ENCODE results near the gene GALT. TPM values are rescaled to one million over a fixed set of nuclear protein-coding genes. Genes with fewer than 3 reads are reported as not detected.

The GALT gene
- total and polyA plus RNA-seq, 2 of the 13 experiments (the other 11 are each of a cell fraction or from before 2014, with no cell fraction given) = 40.4 to 46.3 TPM

DNA sequence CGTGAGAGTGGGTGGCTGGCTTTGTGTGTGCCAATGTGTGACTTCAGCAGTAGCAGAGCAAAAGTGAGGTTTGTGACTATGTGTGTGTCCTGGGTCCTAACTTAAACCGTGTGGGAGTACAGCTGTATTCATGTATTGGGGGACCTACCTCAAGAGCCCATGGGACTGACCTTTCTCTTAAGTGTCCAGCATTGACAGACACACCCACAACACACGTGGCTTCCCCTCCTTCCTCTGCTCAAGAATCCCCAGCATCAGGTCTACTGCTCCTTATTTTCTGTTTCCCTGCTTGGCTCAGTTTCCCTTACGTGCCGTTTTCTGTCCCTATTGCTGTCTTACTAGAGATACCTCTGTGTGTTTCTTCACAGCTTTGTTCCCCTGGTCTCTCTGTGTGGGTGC is 6.1 kb downstream of the GALT start:
- peaks cover 54% of the 10 kb centered on the region for H3K4me1 ChIP-seq (ENCODE audit: insufficient read depth, low read length)
- no peak overlapping the region for H2AFZ ChIP-seq (ENCODE audit: low read length)
- BruUV-seq (replicated peaks) = no TSS peak
- H3K79me2 ChIP-seq (ENCODE audit: insufficient read depth, low read length) = peaks cover 11% of the 10 kb centered on the region
- ChIA-PET CTCF (ENCODE audit: low intra/inter-chr PET ratio, low total read pairs) (no interaction called here), POLR2A (interaction anchor here (1.6 to 3.1 kb wide), 3 partner anchors 9 to 15 kb away, joined by 4 to 29 read pairs (median 8); partner anchors contain the start of genes CCL27 and SIGMAR1)
- H3K36me3 ChIP-seq (replicated peaks in 1 of 2; ENCODE audit: control insufficient read depth in 1 of 2, insufficient read depth in 2 of 2, low read length in 2 of 2) = peaks cover 8 to 18% of the 10 kb centered on the region in 2 experiments
- intact Hi-C loops (cut with micrococcal nuclease; ENCODE audit: unreplicated experiment) = no loop called here
- H3K9ac ChIP-seq (ENCODE audit: insufficient read depth, low read depth, low read length) = peak overlapping the region; percentile 53
- ATAC-seq (no peak; the same call in 2 of the 3 replicates), DNase-seq (ENCODE audit: low spot score) (no peak), FAIRE-seq (no peak)
- WGBS (ENCODE audit: low lambda C conversion rate) = 14% methylated on average over 5 of the region's 5 CpGs
- peak overlapping the region; percentile 100 for H3K4me2 ChIP-seq (ENCODE audit: low read depth, low read length)
- H3K27me3 ChIP-seq (ENCODE audit: control insufficient read depth in 1 of 2, insufficient read depth in 2 of 2, low read length in 2 of 2) = no peaks in the 10 kb centered on the region; a peak in 3 of 5 replicates
- no peaks in the 10 kb centered on the region for H4K20me1 ChIP-seq (ENCODE audit: insufficient read depth, low read length)
- H3K4me3 ChIP-seq (replicated peaks in 1 of 3; ENCODE audit: insufficient read depth in 1 of 3, low read depth in 2 of 3, low read length in 3 of 3) = peak overlapping the region; percentile 45 to 67 (median 57); a peak in 5 of 6 replicates
- peak overlapping the region; percentile 21 for H3K27ac ChIP-seq (ENCODE audit: extremely low read length, insufficient read depth, low read length)
- in situ Hi-C loops (cut with HindIII; ENCODE audit: extremely low pct_ligation_motif_present, low pct_unique_long_range_greater_than_20kb) = no loop called here
- no peaks in the 10 kb centered on the region for H3K9me3 ChIP-seq (ENCODE audit: low read length)
- TF ChIP-seq, protein P1, sequence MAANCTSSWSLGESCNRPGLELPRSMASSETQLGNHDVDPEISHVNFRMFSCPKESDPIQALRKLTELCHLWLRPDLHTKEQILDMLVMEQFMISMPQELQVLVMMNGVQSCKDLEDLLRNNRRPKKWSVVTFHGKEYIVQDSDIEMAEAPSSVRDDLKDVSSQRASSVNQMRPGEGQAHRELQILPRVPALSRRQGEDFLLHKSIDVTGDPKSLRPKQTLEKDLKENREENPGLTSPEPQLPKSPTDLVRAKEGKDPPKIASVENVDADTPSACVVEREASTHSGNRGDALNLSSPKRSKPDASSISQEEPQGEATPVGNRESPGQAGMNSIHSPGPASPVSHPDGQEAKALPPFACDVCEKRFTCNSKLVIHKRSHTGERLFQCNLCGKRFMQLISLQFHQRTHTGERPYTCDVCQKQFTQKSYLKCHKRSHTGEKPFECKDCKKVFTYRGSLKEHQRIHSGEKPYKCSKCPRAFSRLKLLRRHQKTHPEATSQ (CRISPR knock-in tag; IDR thresholded peaks at IDR 0.05; ENCODE audit: borderline replicate concordance) = no peak
- TF ChIP-seq ZNF605 (CRISPR knock-in tag; IDR thresholded peaks at IDR 0.05) (0 out of 2 replicates have a peak, but pooled peaks have one; percentile 10), GABPA (IDR thresholded peaks at IDR 0.05; ENCODE audit: low read depth, low read length) (no peak), GABPA (CRISPR knock-in tag; IDR thresholded peaks at IDR 0.05; ENCODE audit: low read depth) (0 out of 2 replicates have a peak, but pooled peaks have one; percentile 17)

Measured in HepG2 (cell line).